WTC11 (cell line): ENCODE results near the gene RPRD1A.

ENCODE experiments used
- CBFB ChIP-seq: sonication (generic); formaldehyde crosslinking; IDR thresholded peaks from 2 replicates; pipeline ENCODE4 v1.8.1; 2022; ENCODE audit warnings: mild to moderate bottlenecking, low read depth, missing genetic modification reagents
- CTCF ChIP-seq: fragments of 200-600 bp; IDR thresholded peaks from 2 replicates; pipeline ENCODE4 v1.8.0; 2022; ENCODE audit warnings: antibody characterized with exemption
- E2F1 ChIP-seq: sonication (generic); formaldehyde crosslinking; IDR thresholded peaks from 2 replicates; pipeline ENCODE4 v1.8.0; 2022; ENCODE audit warnings: mild to moderate bottlenecking, missing genetic modification reagents
- FOXK1 ChIP-seq: sonication (generic); formaldehyde crosslinking; IDR thresholded peaks from 2 replicates; pipeline ENCODE4 v1.8.0; 2022; ENCODE audit warnings: mild to moderate bottlenecking, moderate library complexity, missing genetic modification reagents
- NR3C1 ChIP-seq: sonication (generic); formaldehyde crosslinking; conservative IDR thresholded peaks from 2 replicates; pipeline ENCODE4 v1.8.1; 2023; ENCODE audit warnings: low read depth, mild to moderate bottlenecking, missing genetic modification reagents
- PREB ChIP-seq: sonication (generic); formaldehyde crosslinking; IDR thresholded peaks from 2 replicates; pipeline ENCODE4 v1.8.1; 2022; ENCODE audit warnings: mild to moderate bottlenecking, missing genetic modification reagents, moderate library complexity, borderline replicate concordance
- SMAD3 ChIP-seq: sonication (generic); formaldehyde crosslinking; IDR thresholded peaks from 2 replicates; pipeline ENCODE4 v1.8.0; 2022; ENCODE audit warnings: missing genetic modification reagents, mild to moderate bottlenecking, borderline replicate concordance
- TCF7 ChIP-seq: sonication (generic); formaldehyde crosslinking; IDR thresholded peaks from 2 replicates; pipeline ENCODE4 v1.8.0; 2022; ENCODE audit warnings: mild to moderate bottlenecking, low read depth, missing genetic modification reagents, moderate library complexity
- TEAD4 ChIP-seq: sonication (generic); formaldehyde crosslinking; IDR thresholded peaks from 2 replicates; pipeline ENCODE4 v1.8.0; 2022; ENCODE audit warnings: mild to moderate bottlenecking, missing genetic modification reagents
- ZNF219 ChIP-seq: sonication (generic); formaldehyde crosslinking; IDR thresholded peaks from 2 replicates; pipeline ENCODE4 v1.8.0; 2023; ENCODE audit warnings: missing genetic modification reagents, mild to moderate bottlenecking, borderline replicate concordance
- ZNF281 ChIP-seq: sonication (generic); formaldehyde crosslinking; IDR thresholded peaks from 2 replicates; pipeline ENCODE4 v1.8.0; 2023; ENCODE audit warnings: mild to moderate bottlenecking, missing genetic modification reagents

GRCh38 chr18:35982409-35983114 lies 84.8 kb downstream of the RPRD1A start:
- TF ChIP-seq ZNF219 (CRISPR knock-in tag) (no peak), CTCF (no peak), SMAD3 (CRISPR knock-in tag) (no peak), NR3C1 (CRISPR knock-in tag) (no peak), FOXK1 (CRISPR knock-in tag) (no peak), TEAD4 (CRISPR knock-in tag) (no peak), PREB (CRISPR knock-in tag) (no peak), ZNF281 (CRISPR knock-in tag) (no peak), E2F1 (no peak), CBFB (no peak), TCF7 (CRISPR knock-in tag) (no peak)
